ENCODE results near the gene ZNF425.

- TF ChIP-seq CTCF (conservative IDR thresholded peaks at IDR 0.05; ENCODE audit: low read depth in 2 of 2) = no peak
- no peak for TF ChIP-seq EZH2 (IDR thresholded peaks at IDR 0.05; ENCODE audit: low read depth, unreplicated experiment)
Measured at GRCh38 chr7:149070372-149071125, 55.6 kb downstream of the ZNF425 start.

Measured in GM23338 (cell line).